Thyroid gland (tissue), 4 donors: Measurements from ENCODE around the gene NRN1.

Experiments used
- POLR2A ChIP-seq, 2 donors: fragments of 450-650 bp; IDR thresholded peaks; one replicate each; pipeline ENCODE4 v1.6.1; 2017; ENCODE audit warnings: antibody characterized with exemption in 2 of 2, mild to moderate bottlenecking in 2 of 2, moderate library complexity in 1 of 2
- TF ChIP-seq, protein P1 (sequence below), 6 experiments: fragments of 200-600 bp in 3 of 6; fragments of 450-650 bp in 3 of 6; sonication (generic) in 3 of 6; IDR thresholded peaks; one replicate each; pipeline ENCODE4 v1.5.1; 2016 to 2019; ENCODE audit warnings: antibody characterized with exemption in 6 of 6, mild to moderate bottlenecking in 2 of 6, inconsistent platforms in 1 of 6, moderate library complexity in 1 of 6

DNA sequence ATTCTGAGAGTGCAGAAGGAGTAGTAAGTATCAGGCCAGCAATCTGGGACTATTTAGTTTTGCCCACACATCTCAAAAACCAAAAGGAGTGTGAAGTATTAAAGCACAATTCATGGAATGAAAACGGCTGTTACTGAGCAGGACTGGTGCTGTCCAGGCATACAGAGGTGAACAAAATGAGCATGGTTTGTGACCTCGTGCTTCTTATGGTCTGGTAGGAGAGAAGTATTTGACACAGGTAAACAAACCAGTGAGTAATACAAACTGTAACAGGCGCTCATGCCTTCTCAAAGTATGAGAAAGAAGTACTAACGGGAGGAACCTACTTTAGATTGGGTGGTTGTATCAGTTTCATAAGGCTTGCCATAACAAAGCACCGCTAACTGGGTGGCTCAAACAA is 17.5 kb upstream of the NRN1 start:
- TF ChIP-seq, protein P1, sequence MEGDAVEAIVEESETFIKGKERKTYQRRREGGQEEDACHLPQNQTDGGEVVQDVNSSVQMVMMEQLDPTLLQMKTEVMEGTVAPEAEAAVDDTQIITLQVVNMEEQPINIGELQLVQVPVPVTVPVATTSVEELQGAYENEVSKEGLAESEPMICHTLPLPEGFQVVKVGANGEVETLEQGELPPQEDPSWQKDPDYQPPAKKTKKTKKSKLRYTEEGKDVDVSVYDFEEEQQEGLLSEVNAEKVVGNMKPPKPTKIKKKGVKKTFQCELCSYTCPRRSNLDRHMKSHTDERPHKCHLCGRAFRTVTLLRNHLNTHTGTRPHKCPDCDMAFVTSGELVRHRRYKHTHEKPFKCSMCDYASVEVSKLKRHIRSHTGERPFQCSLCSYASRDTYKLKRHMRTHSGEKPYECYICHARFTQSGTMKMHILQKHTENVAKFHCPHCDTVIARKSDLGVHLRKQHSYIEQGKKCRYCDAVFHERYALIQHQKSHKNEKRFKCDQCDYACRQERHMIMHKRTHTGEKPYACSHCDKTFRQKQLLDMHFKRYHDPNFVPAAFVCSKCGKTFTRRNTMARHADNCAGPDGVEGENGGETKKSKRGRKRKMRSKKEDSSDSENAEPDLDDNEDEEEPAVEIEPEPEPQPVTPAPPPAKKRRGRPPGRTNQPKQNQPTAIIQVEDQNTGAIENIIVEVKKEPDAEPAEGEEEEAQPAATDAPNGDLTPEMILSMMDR (IDR thresholded peaks at IDR 0.05): no peak
- TF ChIP-seq POLR2A (IDR thresholded peaks at IDR 0.05): no peak
